A673 (cell line): ENCODE measurements around the gene GPHN. TPM values are rescaled to one million over a fixed set of nuclear protein-coding genes. Genes with fewer than 3 reads are reported as not detected.
"Not testable (repeated sequence)": the region's sequence is repeated elsewhere in the genome, so short reads cannot be mapped to it uniquely, and the experiment has no call there.

Source experiments
- BruUV-seq: library from RNA; stranded (reverse); fragments of 400-500 nt; replicated peaks from 2 replicates; lab custom pipeline; 2021; lab: Mats Ljungman, UMichigan
- CTCF ChIA-PET: fragments of 300-600 bp; sonication (Branson Sonifier 250); formaldehyde crosslinking; loops from one replicate; lab custom pipeline; 2022; ENCODE audit warnings: antibody characterized with exemption; lab: Charles Lee
- POLR2A ChIA-PET: fragments of 300-600 bp; sonication (Branson Sonifier 250); formaldehyde crosslinking; loops from one replicate; lab custom pipeline; 2022; ENCODE audit warnings: antibody characterized with exemption; ENCODE audit not compliant: low non-redundant PET; lab: Charles Lee
- DNase-seq: peaks from one replicate; pipeline ENCODE4 v3.0.0-alpha.2; 2015; ENCODE audit warnings: low spot score
- H3K27ac ChIP-seq: fragments of 200-600 bp; sonication (generic); 2 replicates; pipeline ENCODE4 v1.5.1; 2016; ENCODE audit warnings: mixed run types, low read depth, mild to moderate bottlenecking, mixed read lengths, antibody characterized with exemption, low read length; ENCODE audit not compliant: poor library complexity, severe bottlenecking
- H3K27me3 ChIP-seq: fragments of 200-600 bp; sonication (generic); replicated peaks from 2 replicates; pipeline ENCODE4 v1.6.1; 2017; ENCODE audit warnings: mixed run types, low read depth, mild to moderate bottlenecking, mixed read lengths, antibody characterized with exemption, low read length; ENCODE audit not compliant: insufficient read depth, poor library complexity
- H3K36me3 ChIP-seq: fragments of 200-600 bp; sonication (generic); 2 replicates; pipeline ENCODE4 v1.6.1; 2016; ENCODE audit warnings: mixed run types, mild to moderate bottlenecking, mixed read lengths, antibody characterized with exemption, low read length; ENCODE audit not compliant: insufficient read depth, poor library complexity, severe bottlenecking
- H3K4me1 ChIP-seq: fragments of 200-600 bp; sonication (generic); 2 replicates; pipeline ENCODE4 v1.6.1; 2017; ENCODE audit warnings: mixed run types, mild to moderate bottlenecking, mixed read lengths, antibody characterized with exemption, low read length; ENCODE audit not compliant: insufficient read depth, poor library complexity, severe bottlenecking
- H3K4me3 ChIP-seq: fragments of 200-600 bp; sonication (generic); 2 replicates; pipeline ENCODE4 v1.5.1; 2016; ENCODE audit warnings: low read depth, mixed run types, mild to moderate bottlenecking, mixed read lengths, low read length; ENCODE audit not compliant: poor library complexity, severe bottlenecking
- H3K9me3 ChIP-seq: fragments of 200-600 bp; sonication (generic); 2 replicates; pipeline ENCODE4 v1.6.1; 2016; ENCODE audit warnings: mixed run types, low read depth, mild to moderate bottlenecking, mixed read lengths, antibody characterized with exemption, low read length; ENCODE audit not compliant: poor library complexity, severe bottlenecking
- EZH2 ChIP-seq: fragments of 200-600 bp; sonication (generic); IDR thresholded peaks from 2 replicates; pipeline ENCODE4 v1.6.1; 2017; ENCODE audit warnings: borderline replicate concordance, low read depth, mild to moderate bottlenecking, mixed read lengths, antibody characterized with exemption, low read length; ENCODE audit not compliant: poor library complexity, severe bottlenecking
- intact Hi-C: fragments of 100-400 bp; cut with micrococcal nuclease; formaldehyde crosslinking; loops from one replicate; pipeline ENCODE4 v1.10.0; 2022; ENCODE audit not compliant: unreplicated experiment
- total RNA-seq: library from RNA; stranded (reverse); gene quantifications from 2 replicates; pipeline ENCODE4 v1.2.3, GENCODE V29; 2021
- TF ChIP-seq, protein P1 (sequence below): fragments of 300-800, 200-600 bp; sonication (generic); conservative IDR thresholded peaks from 2 replicates; pipeline ENCODE4 v1.5.1; 2017; ENCODE audit warnings: low read depth, mild to moderate bottlenecking, antibody characterized with exemption, low read length, moderate library complexity, mixed read lengths

GPHN gene
- total RNA-seq, 1 experiment from 2014 or later: 30.3 TPM

DNA sequence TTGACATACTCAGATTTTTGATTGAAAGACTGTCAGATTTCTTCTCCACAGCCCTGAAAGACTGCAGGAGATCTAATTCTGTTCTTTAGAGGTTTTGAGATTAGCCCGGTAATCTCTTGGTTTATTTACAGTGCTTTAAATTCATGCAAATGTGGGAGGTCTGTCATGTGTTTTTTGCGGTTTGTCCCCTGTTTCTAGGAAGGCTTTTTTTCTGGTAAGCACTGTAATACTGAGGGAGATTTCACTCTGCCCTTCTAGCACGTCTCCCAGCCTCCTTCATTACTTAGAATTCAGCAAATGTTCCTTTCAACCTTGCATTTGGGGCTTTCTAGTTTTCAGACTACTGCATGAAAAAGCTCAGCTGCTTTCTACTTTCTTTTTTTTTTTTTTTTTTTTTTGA lies 31.1 kb downstream of the GPHN start:
- no peak for TF ChIP-seq EZH2
- TF ChIP-seq, protein P1, sequence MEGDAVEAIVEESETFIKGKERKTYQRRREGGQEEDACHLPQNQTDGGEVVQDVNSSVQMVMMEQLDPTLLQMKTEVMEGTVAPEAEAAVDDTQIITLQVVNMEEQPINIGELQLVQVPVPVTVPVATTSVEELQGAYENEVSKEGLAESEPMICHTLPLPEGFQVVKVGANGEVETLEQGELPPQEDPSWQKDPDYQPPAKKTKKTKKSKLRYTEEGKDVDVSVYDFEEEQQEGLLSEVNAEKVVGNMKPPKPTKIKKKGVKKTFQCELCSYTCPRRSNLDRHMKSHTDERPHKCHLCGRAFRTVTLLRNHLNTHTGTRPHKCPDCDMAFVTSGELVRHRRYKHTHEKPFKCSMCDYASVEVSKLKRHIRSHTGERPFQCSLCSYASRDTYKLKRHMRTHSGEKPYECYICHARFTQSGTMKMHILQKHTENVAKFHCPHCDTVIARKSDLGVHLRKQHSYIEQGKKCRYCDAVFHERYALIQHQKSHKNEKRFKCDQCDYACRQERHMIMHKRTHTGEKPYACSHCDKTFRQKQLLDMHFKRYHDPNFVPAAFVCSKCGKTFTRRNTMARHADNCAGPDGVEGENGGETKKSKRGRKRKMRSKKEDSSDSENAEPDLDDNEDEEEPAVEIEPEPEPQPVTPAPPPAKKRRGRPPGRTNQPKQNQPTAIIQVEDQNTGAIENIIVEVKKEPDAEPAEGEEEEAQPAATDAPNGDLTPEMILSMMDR: no peak
- POLR2A ChIA-PET: no interaction called here
- Histone ChIP-seq H3K27me3 (no peaks in the 10 kb centered on the region), H3K9me3 (peaks cover 13% of the 10 kb centered on the region), H3K27ac (no peak overlapping the region), H3K4me1 (no peaks in the 10 kb centered on the region), H3K4me3 (no peak overlapping the region), H3K36me3 (no peaks in the 10 kb centered on the region)
- no TSS peak for BruUV-seq
- intact Hi-C loops: no loop called here
- CTCF ChIA-PET: no interaction called here
- no peak for DNase-seq

DNA sequence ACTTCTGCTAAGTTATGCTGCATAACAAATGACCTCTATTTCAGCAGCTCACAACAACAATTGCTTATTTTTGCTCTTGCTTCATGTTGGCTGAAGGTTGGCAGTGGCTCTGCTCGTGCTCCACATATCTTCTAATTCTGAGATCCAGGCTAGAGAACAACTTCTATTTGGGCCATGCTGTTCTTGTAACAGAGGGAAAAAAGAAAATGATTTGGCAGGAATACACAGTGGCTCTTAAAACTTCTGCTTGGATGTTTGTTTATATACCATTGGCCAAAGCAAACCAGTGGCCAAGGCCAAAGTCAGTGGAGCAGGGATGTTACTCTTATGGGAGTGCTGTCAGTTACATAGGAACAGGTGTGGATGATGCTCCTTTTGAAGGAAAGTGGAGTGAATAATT lies 32.1 kb downstream of the GPHN start:
- DNase-seq: no peak
- intact Hi-C loops: no loop called here
- Histone ChIP-seq H3K4me3 (no peak overlapping the region), H3K9me3 (peaks cover 16% of the 10 kb centered on the region), H3K36me3 (no peaks in the 10 kb centered on the region), H3K27me3 (no peaks in the 10 kb centered on the region), H3K27ac (no peak overlapping the region), H3K4me1 (no peaks in the 10 kb centered on the region)
- CTCF ChIA-PET: no interaction called here
- TF ChIP-seq, protein P1: no peak
- TF ChIP-seq EZH2: no peak
- BruUV-seq: no TSS peak
- POLR2A ChIA-PET: no interaction called here

DNA sequence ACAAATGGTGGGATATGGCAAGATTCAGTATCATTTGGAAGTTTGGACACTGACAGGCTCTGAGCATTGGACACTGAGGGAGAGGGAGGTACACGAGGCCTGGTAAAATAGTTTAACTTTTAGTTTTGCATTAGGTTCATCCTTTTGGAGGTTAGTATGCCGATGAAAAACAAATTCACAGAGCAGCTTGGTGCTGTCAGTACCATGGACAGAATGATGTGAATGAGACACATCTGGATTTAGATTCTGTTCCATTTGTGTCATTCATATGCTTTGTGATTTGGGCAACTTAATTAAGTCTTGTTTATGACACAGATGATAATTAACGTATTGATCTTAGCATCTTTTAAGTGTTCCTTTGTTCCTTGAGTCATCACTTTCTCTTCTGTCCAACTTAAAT lies 33.7 kb downstream of the GPHN start:
- intact Hi-C loops: no loop called here

DNA sequence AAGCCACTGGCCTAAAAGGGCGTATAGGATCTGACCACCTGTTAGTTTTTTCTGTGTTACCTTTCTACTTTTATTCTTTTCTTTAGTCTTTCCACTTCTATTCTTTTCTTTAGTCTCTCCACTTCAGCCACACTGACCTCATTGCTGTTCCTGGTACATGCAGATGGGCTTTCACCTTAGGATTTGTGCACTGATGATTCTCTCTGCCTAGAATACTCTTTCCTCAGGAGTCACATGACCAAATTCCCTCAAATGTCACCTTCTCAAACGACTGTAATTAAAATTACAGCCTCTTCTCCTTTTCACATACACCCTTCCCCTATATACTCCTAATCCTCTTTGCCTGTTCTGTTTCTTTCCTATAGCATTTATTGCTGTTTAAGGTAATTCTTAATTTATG lies 36.0 kb downstream of the GPHN start:
- ChIA-PET CTCF (no interaction called here), POLR2A (no interaction called here)
- H3K36me3 ChIP-seq: no peaks in the 10 kb centered on the region
- H3K9me3 ChIP-seq: peaks cover 16% of the 10 kb centered on the region
- DNase-seq: no peak
- intact Hi-C loops: no loop called here
- TF ChIP-seq EZH2: no peak
- TF ChIP-seq, protein P1: no peak
- H3K27ac ChIP-seq: no peak overlapping the region
- no peaks in the 10 kb centered on the region for H3K27me3 ChIP-seq
- BruUV-seq: no TSS peak
- H3K4me3 ChIP-seq: no peak overlapping the region
- no peaks in the 10 kb centered on the region for H3K4me1 ChIP-seq

More for the DNA sequence above, 33.7 kb downstream of the GPHN start:
- H3K4me3 ChIP-seq: no peak overlapping the region
- no TSS peak for BruUV-seq
- ChIA-PET CTCF (no interaction called here), POLR2A (no interaction called here)
- no peaks in the 10 kb centered on the region for H3K4me1 ChIP-seq
- no peak for TF ChIP-seq EZH2
- no peak for DNase-seq
- no peak overlapping the region for H3K27ac ChIP-seq
- H3K27me3 ChIP-seq: no peaks in the 10 kb centered on the region
- no peaks in the 10 kb centered on the region for H3K36me3 ChIP-seq
- peaks cover 16% of the 10 kb centered on the region for H3K9me3 ChIP-seq

DNA sequence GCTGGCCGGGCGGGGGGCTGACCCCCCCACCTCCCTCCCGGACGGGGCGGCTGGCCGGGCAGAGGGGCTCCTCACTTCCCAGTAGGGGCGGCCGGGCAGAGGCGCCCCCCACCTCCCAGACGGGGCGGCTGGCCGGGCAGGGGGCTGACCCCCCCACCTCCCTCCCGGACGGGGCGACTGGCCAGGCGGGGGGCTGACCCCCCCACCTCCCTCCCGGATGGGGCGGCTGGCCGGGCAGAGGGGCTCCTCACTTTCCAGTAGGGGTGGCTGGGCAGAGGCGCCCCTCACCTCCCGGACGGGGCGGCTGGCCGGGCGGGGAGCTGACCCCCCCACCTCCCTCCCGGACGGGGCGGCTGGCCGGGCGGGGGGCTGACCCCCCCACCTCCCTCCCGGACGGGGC lies 37.2 kb downstream of the GPHN start:
- intact Hi-C loops, H3K4me3 ChIP-seq, DNase-seq, H3K27me3 ChIP-seq, POLR2A ChIA-PET, H3K27ac ChIP-seq, H3K4me1 ChIP-seq, H3K36me3 ChIP-seq, CTCF ChIA-PET, BruUV-seq: not testable (repeated sequence)
- H3K9me3 ChIP-seq: peaks cover 16% of the 10 kb centered on the region
